ENCODE measurements around the gene IL11. TPM values are rescaled to one million over a fixed set of nuclear protein-coding genes. Genes with fewer than 3 reads are reported as not detected.

The IL11 gene
- total and polyA plus RNA-seq, 2 of the 13 experiments (the other 11 are each of a cell fraction or from before 2014, with no cell fraction given): 2.5 to 2.9 TPM

GRCh38 chr19:55333870-55334269 is 36.4 kb downstream of the IL11 start (continued):
- TF ChIP-seq ARID4A (CRISPR knock-in tag; IDR thresholded peaks at IDR 0.05; ENCODE audit: borderline replicate concordance) (peak; percentile 60; the same call in 1 of the 2 replicates), CSRNP1 (CRISPR knock-in tag; IDR thresholded peaks at IDR 0.05) (no peak), MIXL1 (CRISPR knock-in tag; IDR thresholded peaks at IDR 0.05) (0 out of 2 replicates have a peak, but pooled peaks have one; percentile 32), ZMYM4 (CRISPR knock-in tag; IDR thresholded peaks at IDR 0.05) (peak; percentile 44; the same call in 1 of the 2 replicates), TIGD3 (CRISPR knock-in tag; IDR thresholded peaks at IDR 0.05; ENCODE audit: borderline replicate concordance) (no peak), HOMEZ (CRISPR knock-in tag; IDR thresholded peaks at IDR 0.05; ENCODE audit: low read depth) (peak; percentile 22; the same call in 1 of the 2 replicates), ZBTB8A (CRISPR knock-in tag; IDR thresholded peaks at IDR 0.05; ENCODE audit: borderline replicate concordance, low read depth) (no peak), SMAD9 (CRISPR knock-in tag; IDR thresholded peaks at IDR 0.05) (no peak), GABPA (IDR thresholded peaks at IDR 0.05; ENCODE audit: low read depth, low read length) (no peak), GABPA (CRISPR knock-in tag; IDR thresholded peaks at IDR 0.05; ENCODE audit: low read depth) (peak; percentile 35; the same call in 1 of the 2 replicates), ZBTB39 (CRISPR knock-in tag; IDR thresholded peaks at IDR 0.05) (no peak), REPIN1 (CRISPR knock-in tag; IDR thresholded peaks at IDR 0.05; ENCODE audit: borderline replicate concordance, low read depth) (peak; percentile 22; the same call in 1 of the 2 replicates), BHLHE40 (IDR thresholded peaks at IDR 0.05; ENCODE audit: low read length) (no peak), THRA (CRISPR knock-in tag; IDR thresholded peaks at IDR 0.05; ENCODE audit: borderline replicate concordance) (peak; percentile 45; the same call in 1 of the 2 replicates), KLF11 (CRISPR knock-in tag; IDR thresholded peaks at IDR 0.05) (no peak), RFXAP (CRISPR knock-in tag; IDR thresholded peaks at IDR 0.05; ENCODE audit: borderline replicate concordance) (no peak), FOSL2 (CRISPR knock-in tag; IDR thresholded peaks at IDR 0.05) (peak; percentile 95), SP5 (CRISPR knock-in tag; IDR thresholded peaks at IDR 0.05; ENCODE audit: borderline replicate concordance, low read depth) (0 out of 2 replicates have a peak, but pooled peaks have one; percentile 31)
